Stimulated activated CD4-positive, alpha-beta T cell treated with anti-CD3 and anti-CD28 coated beads, Interleukin-12 subunit alpha, Interleukin-12 subunit beta, amount 100 ng/mL, for 4 hours (primary cell): ENCODE data around the gene KPNA1.
"Not testable (repeated sequence)": the region's sequence is repeated elsewhere in the genome, so short reads cannot be mapped to it uniquely, and the experiment has no call there.

Experiments used
- DNase-seq: peaks from one replicate; pipeline ENCODE4 v3.0.0-alpha.2; 2020

KPNA1 gene

GRCh38 chr3:122469659-122470058, 45.1 kb downstream of the KPNA1 start:
- no peak for DNase-seq

GRCh38 chr3:122468896-122469533, 45.7 kb downstream of the KPNA1 start:
- DNase-seq = no peak

- no peak for DNase-seq
These were observed 48.0 kb downstream of the KPNA1 start for GRCh38 chr3:122466701-122467240.

GRCh38 chr3:122464659-122465058, 50.1 kb downstream of the KPNA1 start:
- DNase-seq = no peak

GRCh38 chr3:122462406-122462805, 52.3 kb downstream of the KPNA1 start:
- DNase-seq = no peak

GRCh38 chr3:122461806-122462205, 52.9 kb downstream of the KPNA1 start:
- DNase-seq = no peak

GRCh38 chr3:122458992-122459391, 55.7 kb downstream of the KPNA1 start:
- no peak for DNase-seq

- DNase-seq = no peak
These were observed 57.0 kb downstream of the KPNA1 start for GRCh38 chr3:122457706-122458105.

- no peak for DNase-seq
These were observed 58.7 kb downstream of the KPNA1 start for GRCh38 chr3:122456074-122456473.

GRCh38 chr3:122451371-122451770, 63.4 kb downstream of the KPNA1 start:
- no peak for DNase-seq

GRCh38 chr3:122448218-122448617, 66.5 kb downstream of the KPNA1 start:
- not testable (repeated sequence) for DNase-seq

GRCh38 chr3:122444491-122444887, 70.2 kb downstream of the KPNA1 start:
- not testable (repeated sequence) for DNase-seq

GRCh38 chr3:122443762-122444490, 70.8 kb downstream of the KPNA1 start:
- DNase-seq = not testable (repeated sequence)

- no peak for DNase-seq
These were observed 71.6 kb downstream of the KPNA1 start for GRCh38 chr3:122443090-122443489.

GRCh38 chr3:122435950-122436349, 78.8 kb downstream of the KPNA1 start:
- DNase-seq = no peak

GRCh38 chr3:122430371-122430770, 84.4 kb downstream of the KPNA1 start:
- no peak for DNase-seq

- no peak for DNase-seq
These were observed 86.8 kb downstream of the KPNA1 start for GRCh38 chr3:122427857-122428471.

GRCh38 chr3:122421836-122422235, 92.9 kb downstream of the KPNA1 start:
- DNase-seq = no peak

- no peak for DNase-seq
These were observed 93.6 kb downstream of the KPNA1 start for GRCh38 chr3:122421101-122421500.

GRCh38 chr3:122416966-122417365, 97.8 kb downstream of the KPNA1 start:
- DNase-seq = no peak

- DNase-seq = peak; percentile 97
These were observed 98.7 kb downstream of the KPNA1 start, which contains the start of gene WDR5B for GRCh38 chr3:122415762-122416654. WDR5B (minus strand) TSS chr3:122416062; CDS start chr3:122415528, 534 bp downstream.

GRCh38 chr3:122415104-122415744, 99.5 kb downstream of the KPNA1 start:
- peak; percentile 14 for DNase-seq
